ENCODE results near the gene PROCA1. TPM values are rescaled to one million over a fixed set of nuclear protein-coding genes. Genes with fewer than 3 reads are reported as not detected.

Gene PROCA1
- total RNA-seq, 2 experiments from 2014 or later, result 3.9 to 4.8 TPM

- POLR2A ChIA-PET, result no interaction called here
- CTCF ChIA-PET, result interaction anchor here (2.4 to 9.4 kb wide), 2 partner anchors 14 to 17 kb away, joined by 7 to 286 read pairs; partner anchors contain the start of gene TRAF4
Observed at GRCh38 chr17:28733346-28733745, 21.7 kb upstream of the PROCA1 start.

GRCh38 chr17:28729950-28730330 is 18.3 kb upstream of the PROCA1 start:
- CTCF ChIA-PET, result interaction anchor here (0.7 to 9.4 kb wide), 3 partner anchors 17 to 221 kb away, joined by 4 to 286 read pairs (median 53); partner anchors contain the start of genes PHF12 and TRAF4
- POLR2A ChIA-PET, result interaction anchor here (5.9 kb wide), 1 partner anchor 18 kb away, joined by 102 read pairs; the partner anchor contains the start of gene TRAF4

- ChIA-PET CTCF (interaction anchor here (1.0 to 9.4 kb wide), 8 partner anchors 9 to 222 kb away, joined by 3 to 286 read pairs (median 10); partner anchors contain the start of genes PHF12, PROCA1, RPL23A and TRAF4), POLR2A (interaction anchor here (0.5 to 5.9 kb wide), 11 partner anchors 9 to 1034 kb away, joined by 3 to 102 read pairs (median 6); partner anchors contain the start of genes DHRS13, PHF12, RPL23A and TRAF4)
Observed at GRCh38 chr17:28728364-28729200, 16.9 kb upstream of the PROCA1 start, which contains the start of gene NEK8. NEK8 (plus strand) TSS chr17:28728788; CDS start chr17:28728814, 26 bp downstream.

DNA sequence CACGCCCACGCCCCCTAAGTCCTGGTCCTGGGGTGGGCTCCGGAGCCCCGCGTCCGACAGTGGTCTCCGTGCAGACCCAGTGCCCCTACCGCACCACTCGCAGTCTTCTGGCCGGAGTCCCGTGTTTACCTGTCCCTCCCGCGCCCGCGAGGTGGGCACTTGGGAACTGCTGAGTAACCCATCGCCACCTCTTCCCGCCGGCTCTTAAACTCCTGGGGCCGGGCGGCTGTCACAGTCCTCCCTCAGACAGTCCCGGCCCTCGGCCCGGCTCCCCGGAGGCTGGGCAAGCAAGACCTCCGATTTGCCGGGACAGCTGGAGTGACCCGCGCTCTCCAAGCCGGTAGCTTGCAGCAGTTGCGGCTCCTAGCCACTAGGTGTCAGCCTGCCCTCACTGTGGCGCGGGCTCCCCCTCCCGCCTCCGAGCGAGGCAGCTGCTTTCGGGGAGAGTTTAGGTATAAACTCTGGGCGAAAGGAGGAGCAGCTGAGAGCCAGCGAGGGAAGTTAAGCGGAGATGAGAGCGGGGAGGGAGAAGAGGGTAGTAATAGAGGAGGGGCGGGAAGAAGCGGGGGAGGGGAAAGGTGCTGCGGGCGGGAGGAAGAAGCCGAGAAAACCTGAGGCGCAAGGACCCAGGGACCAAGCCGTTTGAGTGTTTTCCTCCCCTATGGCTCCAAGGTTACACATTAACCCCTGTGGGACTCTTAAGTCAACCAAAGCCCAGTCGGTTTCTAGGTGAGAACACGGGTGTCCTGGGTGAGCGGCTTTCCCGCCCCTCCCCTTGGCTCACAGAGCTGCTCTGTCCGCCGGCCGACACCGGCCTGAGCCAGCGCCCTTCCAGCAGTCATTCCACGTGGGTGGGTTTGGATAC is 15.2 kb upstream of the PROCA1 start:
- ChIA-PET POLR2A (interaction anchor here (0.5 to 5.9 kb wide), 13 partner anchors 15 to 225 kb away, joined by 3 to 102 read pairs (median 5); partner anchors contain the start of genes BLTP2, DHRS13, FLOT2 and PHF12), CTCF (interaction anchor here (0.6 to 9.4 kb wide), 29 partner anchors 7 to 390 kb away, joined by 3 to 286 read pairs (median 7); partner anchors contain the start of genes FLOT2, PHF12, PROCA1 and RPL23A)

GRCh38 chr17:28726226-28726626 is 14.5 kb upstream of the PROCA1 start, which contains the start of gene TLCD1:
TLCD1 (minus strand) TSS chr17:28726233; CDS start chr17:28726097, 136 bp downstream.
- CTCF ChIA-PET, result interaction anchor here (0.6 to 9.4 kb wide), 23 partner anchors 9 to 231 kb away, joined by 3 to 286 read pairs (median 7); partner anchors contain the start of genes FLOT2, PHF12, PROCA1 and SDF2
- POLR2A ChIA-PET, result interaction anchor here (0.5 to 5.9 kb wide), 8 partner anchors 15 to 225 kb away, joined by 3 to 102 read pairs (median 8); partner anchors contain the start of genes BLTP2, DHRS13, FLOT2 and PHF12

DNA sequence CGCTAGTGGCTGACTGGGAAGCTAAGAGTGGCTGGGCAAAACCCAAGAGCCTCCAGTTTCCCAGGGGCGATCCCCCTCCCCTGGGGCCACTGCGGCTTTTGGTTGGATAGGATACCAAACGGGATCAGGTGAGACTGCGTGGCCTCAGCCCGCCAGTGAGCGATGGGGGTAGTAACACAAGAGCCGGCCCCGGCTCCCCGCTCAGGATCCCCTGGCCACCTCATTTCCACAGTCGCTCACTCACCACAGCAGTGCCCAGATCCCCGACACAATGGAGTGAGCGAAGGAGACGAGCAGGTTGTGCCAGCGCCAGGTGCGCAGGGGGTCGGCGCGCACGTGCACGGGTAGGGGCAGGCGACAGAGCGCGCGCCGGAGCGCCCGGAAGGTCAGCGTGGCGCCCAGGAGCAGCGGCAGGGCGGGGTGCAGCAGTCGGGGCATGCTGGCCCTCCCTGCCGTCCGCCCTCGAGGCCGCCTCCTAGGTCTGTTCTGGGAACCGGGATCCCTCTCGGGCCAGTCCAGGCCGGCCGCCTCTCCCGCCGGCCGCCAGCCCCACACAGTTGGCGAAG is 14.1 kb upstream of the PROCA1 start:
- ChIA-PET CTCF (interaction anchor here (0.6 to 9.4 kb wide), 15 partner anchors 14 to 225 kb away, joined by 3 to 286 read pairs (median 8); partner anchors contain the start of genes FLOT2, PHF12, PROCA1 and SDF2), POLR2A (interaction anchor here (0.7 to 5.9 kb wide), 7 partner anchors 14 to 224 kb away, joined by 3 to 102 read pairs (median 5); partner anchors contain the start of genes BLTP2, DHRS13, FLOT2 and PROCA1)

DNA sequence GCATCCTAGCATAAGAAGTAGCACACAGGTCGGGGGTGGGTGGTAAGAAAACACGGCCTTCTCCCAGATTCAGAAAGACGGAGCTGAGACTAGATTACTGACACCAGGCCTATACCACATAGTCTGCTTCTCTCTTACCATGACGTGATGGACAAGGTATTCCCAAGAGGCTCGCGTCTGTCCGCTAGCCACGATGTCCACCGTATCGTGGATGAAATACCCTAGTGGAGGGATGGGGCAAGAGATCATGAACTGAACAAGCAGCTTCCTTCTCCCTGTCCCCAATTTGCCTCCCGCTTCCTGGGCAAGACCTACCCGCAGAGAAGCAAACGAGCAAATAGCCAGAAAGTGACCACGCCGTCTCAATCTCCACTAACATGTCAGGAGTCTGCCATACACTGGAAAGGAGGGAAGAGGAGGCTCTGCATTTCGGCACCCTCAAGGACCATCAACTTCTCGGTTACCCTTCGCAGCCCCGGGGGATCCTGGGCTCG is 13.5 kb upstream of the PROCA1 start:
- CTCF ChIA-PET, result interaction anchor here (2.3 to 9.4 kb wide), 4 partner anchors 22 to 191 kb away, joined by 10 to 286 read pairs (median 42); partner anchors contain the start of genes FLOT2 and TRAF4
- POLR2A ChIA-PET, result interaction anchor here (0.8 to 5.9 kb wide), 3 partner anchors 22 to 130 kb away, joined by 3 to 102 read pairs (median 3); partner anchors contain the start of genes SUPT6H and TRAF4

DNA sequence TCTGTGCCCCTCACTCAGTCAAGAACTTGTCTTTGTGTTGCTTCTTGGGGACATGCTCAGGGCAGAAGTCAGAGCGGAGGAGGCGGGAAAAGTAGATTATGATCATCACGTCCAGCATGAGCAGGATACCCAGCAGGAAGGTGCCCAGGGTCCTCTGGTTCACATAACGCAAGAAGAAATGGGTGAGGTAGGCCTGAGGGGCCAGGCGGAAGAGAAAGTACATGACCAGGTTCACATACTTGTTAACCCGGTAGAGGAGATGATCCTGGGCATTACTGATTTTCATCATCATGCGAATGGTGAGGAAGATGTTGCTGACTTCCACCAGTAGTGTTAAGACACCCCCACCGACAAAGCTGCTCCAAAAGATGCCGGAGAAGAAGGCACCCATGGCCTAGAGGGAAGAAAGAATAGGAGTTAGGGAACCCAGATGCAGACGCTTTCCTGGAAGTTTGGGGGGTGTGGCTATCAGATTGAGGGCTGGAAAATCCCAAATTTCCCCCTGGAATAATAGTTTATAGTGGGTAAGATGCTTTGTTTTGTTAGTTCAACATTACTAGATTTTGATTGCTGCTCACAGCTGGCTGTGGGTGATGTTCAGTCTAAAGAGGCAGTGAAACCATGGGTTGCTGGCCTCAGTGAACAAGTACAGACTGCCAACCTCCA is 12.9 kb upstream of the PROCA1 start:
- ChIA-PET CTCF (interaction anchor here (4.8 to 9.4 kb wide), 2 partner anchors 23 to 39 kb away, joined by 72 to 286 read pairs; partner anchors contain the start of gene TRAF4), POLR2A (interaction anchor here (0.8 to 5.9 kb wide), 3 partner anchors 23 to 131 kb away, joined by 3 to 102 read pairs (median 3); partner anchors contain the start of genes SUPT6H and TRAF4)

DNA sequence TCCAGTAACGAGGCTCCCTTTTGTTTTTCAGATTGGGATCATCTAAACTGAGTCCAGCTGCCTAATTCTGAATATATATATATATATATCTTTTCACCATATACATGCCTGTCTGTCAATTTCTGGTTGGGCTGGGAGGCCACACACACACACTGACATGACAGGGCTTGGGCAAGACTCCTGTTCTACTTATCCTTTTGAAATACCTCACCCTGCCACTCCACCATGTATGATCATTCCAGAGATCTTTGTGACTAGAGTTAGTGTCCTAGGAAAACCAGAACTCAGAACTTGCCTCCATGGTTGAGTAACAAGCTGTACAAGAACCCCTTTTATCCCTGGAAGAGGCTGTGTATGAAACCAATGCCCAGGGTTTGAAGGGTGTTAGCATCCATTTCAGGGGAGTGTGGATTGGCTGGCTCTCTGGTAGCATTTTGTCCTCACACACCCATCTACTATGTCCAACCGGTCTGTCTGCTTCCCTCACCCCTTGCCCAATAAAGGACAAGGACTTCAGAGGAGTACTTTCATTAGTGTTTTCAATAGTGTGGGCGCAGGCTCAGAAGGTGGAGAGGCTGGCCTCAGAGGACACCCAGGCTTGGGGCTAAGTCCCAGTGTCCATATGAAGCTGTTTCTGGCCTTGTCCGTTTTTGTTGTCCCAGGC is 12.3 kb upstream of the PROCA1 start:
- ChIA-PET CTCF (interaction anchor here (9.4 kb wide), 1 partner anchor 23 kb away, joined by 286 read pairs; the partner anchor contains the start of gene TRAF4), POLR2A (interaction anchor here (5.9 kb wide), 1 partner anchor 24 kb away, joined by 102 read pairs; the partner anchor contains the start of gene TRAF4)

DNA sequence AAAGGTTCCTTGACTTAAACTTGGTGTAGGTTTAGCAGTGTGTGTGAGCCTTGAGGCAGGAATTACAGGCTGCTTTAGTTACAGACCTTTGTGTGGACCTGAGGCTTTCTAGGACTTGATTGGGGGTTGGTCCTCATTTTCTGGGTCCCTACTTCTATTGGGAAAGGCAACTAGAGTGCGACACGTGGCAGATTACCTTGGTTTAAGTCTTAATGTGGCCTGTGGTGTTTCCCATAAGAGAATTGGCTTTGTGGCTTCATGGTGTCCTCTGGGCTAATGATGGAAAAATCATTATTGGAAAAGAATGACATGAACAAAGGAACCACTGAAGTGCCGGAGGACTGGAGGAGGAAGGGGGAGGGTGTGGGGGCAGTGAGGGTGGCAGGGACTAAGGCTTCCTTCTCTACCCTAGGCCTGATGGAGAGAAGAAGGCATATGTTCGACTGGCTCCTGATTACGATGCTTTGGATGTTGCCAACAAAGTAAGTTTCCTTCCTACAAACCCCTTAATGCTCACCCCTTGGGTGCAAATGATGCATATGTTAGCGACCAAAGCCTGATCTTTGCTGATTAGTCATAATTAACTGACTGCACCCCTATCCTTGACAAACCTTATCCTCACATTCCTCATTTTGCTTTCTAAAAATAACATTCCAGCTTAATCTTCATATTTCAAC is 11.6 kb upstream of the PROCA1 start:
- ChIA-PET POLR2A (interaction anchor here (4.2 kb wide), 1 partner anchor 12 kb away, joined by 43 read pairs; the partner anchor contains the start of gene PROCA1), CTCF (no interaction called here)

DNA sequence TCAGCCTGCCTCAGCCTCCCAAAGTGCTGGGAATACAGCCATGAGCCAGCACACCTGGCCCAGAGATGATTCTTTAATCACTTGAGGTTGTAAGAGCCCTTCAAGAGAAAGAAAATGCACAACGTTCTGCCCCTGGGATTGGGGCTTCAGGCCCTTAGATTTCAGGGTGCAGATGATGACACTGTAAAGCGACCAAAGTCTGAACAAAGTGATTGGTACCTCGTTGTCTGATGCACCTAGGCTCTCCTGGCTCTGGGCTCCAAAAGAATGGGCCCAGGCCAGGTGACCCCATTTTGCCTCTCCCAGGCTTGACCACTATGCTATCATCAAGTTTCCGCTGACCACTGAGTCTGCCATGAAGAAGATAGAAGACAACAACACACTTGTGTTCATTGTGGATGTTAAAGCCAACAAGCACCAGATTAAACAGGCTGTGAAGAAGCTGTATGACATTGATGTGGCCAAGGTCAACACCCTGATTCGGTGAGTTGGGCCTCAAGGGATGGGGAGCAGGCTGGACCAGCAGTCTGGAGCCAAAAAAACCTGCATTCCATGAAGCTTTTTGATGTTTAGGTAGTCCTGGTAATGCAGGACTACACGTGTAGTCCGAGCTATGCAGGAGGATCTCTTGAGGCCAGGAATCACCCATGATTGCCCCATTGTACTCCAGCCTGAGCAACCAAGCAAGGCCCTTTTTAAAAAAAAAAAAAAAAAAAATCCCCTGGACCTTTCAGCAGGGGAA is 10.9 kb upstream of the PROCA1 start:
- POLR2A ChIA-PET, result interaction anchor here (0.6 to 4.2 kb wide), 2 partner anchors 11 to 1113 kb away, joined by 4 to 43 read pairs; partner anchors contain the start of gene PROCA1
- CTCF ChIA-PET, result no interaction called here

DNA sequence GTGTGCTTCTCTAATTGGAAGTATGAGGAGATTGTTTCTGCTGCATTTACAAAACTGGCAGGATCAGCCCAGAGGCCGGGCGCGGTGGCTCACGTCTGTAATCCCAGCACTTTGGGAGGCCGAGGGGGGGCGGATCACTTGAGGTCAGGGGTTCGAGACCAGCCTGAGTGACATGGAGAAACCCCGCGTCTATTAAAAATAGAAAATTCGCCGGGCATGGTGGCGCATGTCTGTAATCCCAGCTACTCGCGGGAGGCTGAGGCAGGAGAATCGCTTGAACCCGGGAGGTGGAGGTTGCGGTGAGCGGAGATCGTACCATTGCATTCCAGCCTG is 9.3 kb upstream of the PROCA1 start:
- POLR2A ChIA-PET, result interaction anchor here (0.7 to 4.2 kb wide), 6 partner anchors 7 to 420 kb away, joined by 3 to 43 read pairs (median 10); partner anchors contain the start of genes NEK8 and PROCA1
- CTCF ChIA-PET, result interaction anchor here (1.0 to 1.7 kb wide), 3 partner anchors 11 to 427 kb away, joined by 3 read pairs; partner anchors contain the start of gene BLTP2

GRCh38 chr17:28720247-28720996 is 8.7 kb upstream of the PROCA1 start:
- CTCF ChIA-PET, result interaction anchor here (0.6 to 1.7 kb wide), 6 partner anchors 8 to 103 kb away, joined by 3 to 8 read pairs (median 3); partner anchors contain the start of genes BLTP2, NEK8 and PROCA1

GRCh38 chr17:28719021-28719433 is 7.3 kb upstream of the PROCA1 start:
- ChIA-PET CTCF (interaction anchor here (0.8 to 1.5 kb wide), 4 partner anchors 8 to 230 kb away, joined by 3 to 8 read pairs (median 6); partner anchors contain the start of genes NEK8 and PROCA1), POLR2A (interaction anchor here (0.5 to 4.2 kb wide), 10 partner anchors 7 to 422 kb away, joined by 3 to 43 read pairs (median 8); partner anchors contain the start of genes NEK8, PHF12, PROCA1 and SDF2)

More at GRCh38 chr17:28720247-28720996, 8.7 kb upstream of the PROCA1 start:
- POLR2A ChIA-PET, result interaction anchor here (0.8 to 4.2 kb wide), 11 partner anchors 8 to 420 kb away, joined by 3 to 43 read pairs (median 8); partner anchors contain the start of genes NEK8, PHF12, PIGS and POLDIP2

Data from activated CD8-positive, alpha-beta memory T cell treated with anti-CD3 and anti-CD28 coated beads for 36 hours (primary cell).